Neural progenitor cell (in vitro differentiated cells): ENCODE measurements around the gene KDM8. TPM values are rescaled to one million over a fixed set of nuclear protein-coding genes. Genes with fewer than 3 reads are reported as not detected.

Source experiments
- DNase-seq: peaks from one replicate; pipeline ENCODE4 v3.0.0-alpha.2; 2016; ENCODE audit warnings: low spot score
- H2AFZ ChIP-seq: fragments of 200-600 bp; sonication (generic); replicated peaks from 2 replicates; pipeline ENCODE4 v1.6.1; 2016; ENCODE audit warnings: antibody characterized with exemption
- H3F3A ChIP-seq: fragments of 200-600 bp; sonication (generic); 2 replicates; pipeline ENCODE4 v1.6.1; 2016; ENCODE audit warnings: antibody characterized with exemption, low read depth
- H3K27ac ChIP-seq: fragments of 200-600 bp; sonication (generic); 2 replicates; pipeline ENCODE4 v1.5.1; 2016; ENCODE audit warnings: mild to moderate bottlenecking
- H3K27me3 ChIP-seq: fragments of 200-600 bp; sonication (generic); 2 replicates; pipeline ENCODE4 v1.6.1; 2016; ENCODE audit warnings: mild to moderate bottlenecking, moderate library complexity
- H3K36me3 ChIP-seq: fragments of 200-600 bp; sonication (generic); 2 replicates; pipeline ENCODE4 v1.5.1; 2016
- H3K4me1 ChIP-seq: fragments of 200-600 bp; sonication (generic); 2 replicates; pipeline ENCODE4 v1.6.1; 2016; ENCODE audit warnings: mixed run types
- H3K4me2 ChIP-seq: fragments of 200-600 bp; sonication (generic); 2 replicates; pipeline ENCODE4 v1.6.1; 2016
- H3K4me3 ChIP-seq: fragments of 200-600 bp; sonication (generic); 2 replicates; pipeline ENCODE4 v1.5.1; 2016
- H3K79me2 ChIP-seq: fragments of 200-600 bp; sonication (generic); 2 replicates; pipeline ENCODE4 v1.6.1; 2016; ENCODE audit warnings: low read depth
- H3K9ac ChIP-seq: fragments of 200-600 bp; sonication (generic); 2 replicates; pipeline ENCODE4 v1.6.1; 2016
- H3K9me3 ChIP-seq: fragments of 200-600 bp; sonication (generic); 2 replicates; pipeline ENCODE4 v1.5.1; 2016; ENCODE audit warnings: low read depth
- H4K20me1 ChIP-seq: fragments of 200-600 bp; sonication (generic); 2 replicates; pipeline ENCODE4 v1.6.1; 2016; ENCODE audit warnings: low read depth
- H3K27ac Mint-ChIP-seq: 3 replicates; pipeline ENCODE4 v1.8.0; 2021; ENCODE audit warnings: mixed read lengths
- H3K27me3 Mint-ChIP-seq: 2 replicates; pipeline ENCODE4 v1.8.0; 2022; ENCODE audit warnings: low read depth, mild to moderate bottlenecking, inconsistent platforms, moderate library complexity, mixed read lengths; ENCODE audit not compliant: insufficient read depth
- H3K36me3 Mint-ChIP-seq: 3 replicates; pipeline ENCODE4 v1.8.0; 2021; ENCODE audit warnings: mixed read lengths
- H3K4me1 Mint-ChIP-seq: 3 replicates; pipeline ENCODE4 v1.8.0; 2021; ENCODE audit warnings: mixed read lengths
- H3K4me3 Mint-ChIP-seq: 3 replicates; pipeline ENCODE4 v1.8.0; 2021; ENCODE audit warnings: mild to moderate bottlenecking, moderate library complexity, mixed read lengths
- H3K9me3 Mint-ChIP-seq: 3 replicates; pipeline ENCODE4 v1.8.0; 2020; ENCODE audit warnings: mixed read lengths
- EZH2 ChIP-seq: fragments of 200-600 bp; sonication (generic); IDR thresholded peaks from 2 replicates; pipeline ENCODE4 v1.6.1; 2017; ENCODE audit warnings: antibody characterized with exemption, mild to moderate bottlenecking, moderate library complexity
- EZH2phosphoT487 ChIP-seq: fragments of 200-600 bp; sonication (generic); IDR thresholded peaks from 2 replicates; pipeline ENCODE4 v1.6.1; 2017; ENCODE audit warnings: antibody characterized with exemption
- total RNA-seq: library from RNA; depleted of rRNA; stranded (reverse); fragments of >200 nt; gene quantifications from 2 replicates; pipeline ENCODE4 v1.2.3, GENCODE V29; 2015; ENCODE audit warnings: low replicate concordance
- TF ChIP-seq, protein P1 (sequence below): fragments of 200-600 bp; sonication (generic); IDR thresholded peaks from 2 replicates; pipeline ENCODE4 v1.5.1; 2017; ENCODE audit warnings: antibody characterized with exemption, mild to moderate bottlenecking

KDM8 gene
- total RNA-seq, 1 donor from 2014 or later = 6.5 TPM

DNA sequence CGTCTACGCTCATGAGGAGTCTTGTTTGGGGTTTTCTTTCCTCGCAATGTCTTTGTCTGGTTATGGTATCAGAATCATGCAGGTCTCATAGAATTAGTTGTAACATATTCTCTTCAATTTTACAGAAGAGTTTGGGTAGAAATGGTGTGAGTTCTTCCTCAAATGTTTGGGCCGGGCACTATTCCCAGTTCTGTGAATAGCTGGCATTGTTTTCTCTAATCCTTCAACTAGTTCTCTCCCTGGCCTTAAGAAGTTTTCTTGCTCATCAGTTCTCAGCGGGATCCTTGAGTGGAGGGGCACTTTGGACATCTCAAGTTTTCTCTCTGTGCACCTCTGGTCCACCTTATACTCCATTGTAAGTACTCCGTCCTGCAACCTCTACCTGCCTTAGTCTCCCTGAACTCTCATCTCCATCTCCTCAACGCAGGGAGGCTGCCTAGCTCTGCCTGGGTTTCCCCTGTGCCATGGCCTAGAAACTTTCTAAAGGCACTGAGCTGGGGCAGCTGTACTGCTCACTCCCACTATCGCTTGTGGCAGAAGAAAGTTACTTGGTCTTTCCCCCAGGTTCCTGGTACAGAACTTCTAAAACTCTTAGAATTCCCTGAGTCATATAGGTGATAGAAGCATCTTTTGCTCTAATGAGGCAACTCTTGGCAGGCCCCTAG is 48.3 kb downstream of the KDM8 start:
- peaks cover 29% of the 10 kb centered on the region for H3F3A ChIP-seq
- H3K4me3 ChIP-seq = no peak overlapping the region
- H3K36me3 Mint-ChIP-seq = peaks cover 5% of the 10 kb centered on the region
- H3K36me3 ChIP-seq = no peaks in the 10 kb centered on the region
- H3K4me3 Mint-ChIP-seq = no peak overlapping the region
- no peaks in the 10 kb centered on the region for H3K9me3 ChIP-seq
- no peaks in the 10 kb centered on the region for H3K79me2 ChIP-seq
- H2AFZ ChIP-seq = no peak overlapping the region
- H3K4me2 ChIP-seq = no peak overlapping the region
- no peaks in the 10 kb centered on the region for H3K27me3 Mint-ChIP-seq
- H4K20me1 ChIP-seq = no peaks in the 10 kb centered on the region
- no peak overlapping the region for H3K9ac ChIP-seq
- TF ChIP-seq EZH2 (no peak), EZH2phosphoT487 (no peak)
- TF ChIP-seq, protein P1, sequence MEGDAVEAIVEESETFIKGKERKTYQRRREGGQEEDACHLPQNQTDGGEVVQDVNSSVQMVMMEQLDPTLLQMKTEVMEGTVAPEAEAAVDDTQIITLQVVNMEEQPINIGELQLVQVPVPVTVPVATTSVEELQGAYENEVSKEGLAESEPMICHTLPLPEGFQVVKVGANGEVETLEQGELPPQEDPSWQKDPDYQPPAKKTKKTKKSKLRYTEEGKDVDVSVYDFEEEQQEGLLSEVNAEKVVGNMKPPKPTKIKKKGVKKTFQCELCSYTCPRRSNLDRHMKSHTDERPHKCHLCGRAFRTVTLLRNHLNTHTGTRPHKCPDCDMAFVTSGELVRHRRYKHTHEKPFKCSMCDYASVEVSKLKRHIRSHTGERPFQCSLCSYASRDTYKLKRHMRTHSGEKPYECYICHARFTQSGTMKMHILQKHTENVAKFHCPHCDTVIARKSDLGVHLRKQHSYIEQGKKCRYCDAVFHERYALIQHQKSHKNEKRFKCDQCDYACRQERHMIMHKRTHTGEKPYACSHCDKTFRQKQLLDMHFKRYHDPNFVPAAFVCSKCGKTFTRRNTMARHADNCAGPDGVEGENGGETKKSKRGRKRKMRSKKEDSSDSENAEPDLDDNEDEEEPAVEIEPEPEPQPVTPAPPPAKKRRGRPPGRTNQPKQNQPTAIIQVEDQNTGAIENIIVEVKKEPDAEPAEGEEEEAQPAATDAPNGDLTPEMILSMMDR = no peak
- no peak overlapping the region for H3K27ac ChIP-seq
- no peaks in the 10 kb centered on the region for H3K9me3 Mint-ChIP-seq
- DNase-seq = no peak
- peaks cover 24% of the 10 kb centered on the region for H3K4me1 ChIP-seq
- no peak overlapping the region for H3K27ac Mint-ChIP-seq
- H3K27me3 ChIP-seq = no peaks in the 10 kb centered on the region
- peaks cover 7% of the 10 kb centered on the region for H3K4me1 Mint-ChIP-seq

- Histone ChIP-seq H3K9me3 (no peaks in the 10 kb centered on the region), H2AFZ (no peak overlapping the region), H3K79me2 (no peaks in the 10 kb centered on the region), H3K4me3 (no peak overlapping the region), H3K36me3 (no peaks in the 10 kb centered on the region), H3K27me3 (no peaks in the 10 kb centered on the region), H4K20me1 (no peaks in the 10 kb centered on the region), H3K9ac (no peak overlapping the region), H3K27ac (no peak overlapping the region), H3K4me2 (no peak overlapping the region), H3K4me1 (peaks cover 24% of the 10 kb centered on the region), H3F3A (peaks cover 29% of the 10 kb centered on the region)
- TF ChIP-seq EZH2phosphoT487 = no peak
- no peak for TF ChIP-seq EZH2
- TF ChIP-seq, protein P1 = no peak
- no peak overlapping the region for H3K4me3 Mint-ChIP-seq
- no peak for DNase-seq
- H3K36me3 Mint-ChIP-seq = peaks cover 5% of the 10 kb centered on the region
- no peaks in the 10 kb centered on the region for H3K9me3 Mint-ChIP-seq
- peaks cover 7% of the 10 kb centered on the region for H3K4me1 Mint-ChIP-seq
- H3K27me3 Mint-ChIP-seq = no peaks in the 10 kb centered on the region
- no peak overlapping the region for H3K27ac Mint-ChIP-seq
These were observed 48.9 kb downstream of the KDM8 start for GRCh38 chr16:27252206-27252585.

DNA sequence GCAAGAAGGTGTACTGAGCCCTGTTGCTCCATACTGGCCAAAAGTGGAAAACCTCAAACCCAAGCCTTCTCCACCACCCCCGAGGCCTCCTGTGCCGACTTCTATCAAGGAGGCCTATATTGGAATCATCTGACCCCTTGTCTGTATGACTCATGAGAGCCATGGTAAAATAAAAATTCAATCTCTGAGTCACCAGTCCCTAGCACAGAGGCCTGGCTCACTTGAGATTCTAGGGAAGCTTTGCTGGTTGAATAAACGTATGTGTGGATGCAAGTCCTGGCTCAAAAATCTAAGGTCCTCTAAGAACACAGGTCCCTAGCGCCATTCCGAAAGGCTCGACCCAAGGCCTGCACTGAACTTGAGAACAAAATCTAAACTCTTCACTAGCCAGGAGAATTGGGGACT is 50.2 kb downstream of the KDM8 start:
- Histone ChIP-seq H3K9me3 (no peaks in the 10 kb centered on the region), H3K36me3 (no peaks in the 10 kb centered on the region), H4K20me1 (no peaks in the 10 kb centered on the region), H3K9ac (no peak overlapping the region), H3K27me3 (no peaks in the 10 kb centered on the region), H2AFZ (no peak overlapping the region), H3K27ac (no peak overlapping the region), H3F3A (peaks cover 29% of the 10 kb centered on the region), H3K79me2 (no peaks in the 10 kb centered on the region), H3K4me3 (no peak overlapping the region), H3K4me2 (no peak overlapping the region), H3K4me1 (peaks cover 24% of the 10 kb centered on the region)
- H3K4me3 Mint-ChIP-seq = no peak overlapping the region
- no peak for DNase-seq
- peaks cover 7% of the 10 kb centered on the region for H3K4me1 Mint-ChIP-seq
- TF ChIP-seq EZH2 (no peak), EZH2phosphoT487 (no peak)
- TF ChIP-seq, protein P1 = no peak
- no peaks in the 10 kb centered on the region for H3K9me3 Mint-ChIP-seq
- H3K27me3 Mint-ChIP-seq = no peaks in the 10 kb centered on the region
- H3K27ac Mint-ChIP-seq = no peak overlapping the region
- peaks cover 5% of the 10 kb centered on the region for H3K36me3 Mint-ChIP-seq
